ENCODE results near the gene LRRC8D. TPM values are rescaled to one million over a fixed set of nuclear protein-coding genes. Genes with fewer than 3 reads are reported as not detected.
A peak's percentile ranks its signal among the peaks of the same experiment; 100 is the strongest.

The LRRC8D gene
- total and polyA plus RNA-seq, 9 of the 15 experiments (the other 6 are each of a cell fraction or from before 2014, with no cell fraction given) = 3.4 to 53.9 (median 15.9) TPM

DNA sequence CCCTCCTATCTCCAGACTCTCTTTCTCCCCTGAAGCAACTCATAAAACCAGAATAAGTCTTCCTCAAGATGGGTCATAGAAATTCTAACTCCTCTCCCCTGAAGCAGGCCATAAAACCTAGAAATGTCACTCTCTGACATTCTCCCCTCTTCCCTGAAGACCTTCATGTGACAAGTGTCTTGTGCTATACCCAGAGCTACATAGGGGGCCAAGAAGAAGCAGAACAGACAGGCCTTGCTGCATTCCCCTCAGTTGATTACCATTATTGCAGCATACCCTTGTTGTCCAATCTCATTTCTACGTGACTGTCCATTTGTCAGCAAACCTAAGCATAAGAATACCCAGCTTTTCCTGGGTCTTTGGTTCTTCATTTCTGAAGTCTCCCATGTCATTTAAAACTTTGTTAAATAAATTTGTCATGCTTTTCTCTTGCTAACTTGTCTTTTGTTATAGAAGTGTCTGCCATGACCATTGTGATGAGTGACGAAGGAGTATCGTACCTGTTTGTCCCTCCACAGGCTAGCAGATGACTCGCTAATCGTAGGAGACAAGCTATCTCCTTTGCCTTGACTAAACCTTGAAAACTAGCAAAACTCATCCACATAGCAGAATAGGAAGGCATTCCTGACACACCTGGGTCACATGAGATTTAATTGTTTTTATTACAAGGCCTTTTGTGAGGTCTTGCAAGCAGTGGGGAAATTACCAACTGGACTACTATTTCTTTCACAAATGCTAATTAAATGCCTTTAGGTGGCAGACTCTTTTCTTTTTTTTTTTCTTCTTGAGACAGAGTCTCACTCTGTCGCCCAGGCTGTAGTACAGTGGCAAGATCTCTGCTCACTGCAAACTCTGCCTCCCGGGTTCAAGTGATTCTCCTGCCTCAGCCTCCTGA, 134.7 kb downstream of the LRRC8D start:
- no peaks in the 10 kb centered on the region for H3K27me3 ChIP-seq (ENCODE audit: control insufficient read depth in 2 of 2, insufficient read depth in 2 of 2, low read length in 2 of 2)
- H3K79me2 ChIP-seq (ENCODE audit: control insufficient read depth, insufficient read depth, low read length) = no peaks in the 10 kb centered on the region
- H3K9me3 ChIP-seq (replicated peaks; ENCODE audit: control insufficient read depth, insufficient read depth, low read depth, low read length) = no peaks in the 10 kb centered on the region
- no peak overlapping the region; the same call in 1 of the 2 replicates for H3K4me2 ChIP-seq (ENCODE audit: insufficient read depth, low read length)
- H3K4me3 ChIP-seq = no peak overlapping the region
- H3K9me1 ChIP-seq (ENCODE audit: control insufficient read depth, insufficient read depth, low read length) = no peaks in the 10 kb centered on the region
- ChIA-PET CTCF (ENCODE audit: low intra/inter-chr PET ratio) (no interaction called here), POLR2A (interaction anchor here (1.3 kb wide), 1 partner anchor 11 kb away, joined by 3 read pairs; no protein-coding TSS in a partner anchor)
- H2AFZ ChIP-seq (ENCODE audit: low read depth, low read length) = peak overlapping the region; percentile 57
- in situ Hi-C loops (cut with MboI) = no loop called here
- no peak overlapping the region for H3K9ac ChIP-seq (ENCODE audit: insufficient read depth in 1 of 2, low read depth in 2 of 2, low read length in 2 of 2)
- intact Hi-C loops (cut with micrococcal nuclease) = no loop called here
- ATAC-seq = no peak
- BruUV-seq (replicated peaks) = no TSS peak
- TF ChIP-seq, protein P1, sequence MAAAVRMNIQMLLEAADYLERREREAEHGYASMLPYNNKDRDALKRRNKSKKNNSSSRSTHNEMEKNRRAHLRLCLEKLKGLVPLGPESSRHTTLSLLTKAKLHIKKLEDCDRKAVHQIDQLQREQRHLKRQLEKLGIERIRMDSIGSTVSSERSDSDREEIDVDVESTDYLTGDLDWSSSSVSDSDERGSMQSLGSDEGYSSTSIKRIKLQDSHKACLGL (CRISPR knock-in tag; IDR thresholded peaks at IDR 0.05; ENCODE audit: borderline replicate concordance, poor library complexity, severe bottlenecking) = no peak
- no peak for TF ChIP-seq YY1 (IDR thresholded peaks at IDR 0.05; ENCODE audit: borderline replicate concordance in 1 of 3, control insufficient read depth in 1 of 3, extremely low read depth in 1 of 3, insufficient read depth in 3 of 3, insufficient read length in 1 of 3, insufficient replicate concordance in 2 of 3, low read depth in 1 of 3, low read length in 2 of 3)
- TF ChIP-seq SMARCE1 (IDR thresholded peaks at IDR 0.05) = no peak
- no peaks in the 10 kb centered on the region for H4K20me1 ChIP-seq (replicated peaks; ENCODE audit: control insufficient read depth, insufficient read depth, low read length)
- H3K36me3 ChIP-seq (ENCODE audit: control insufficient read depth, insufficient read depth, low read length) = no peaks in the 10 kb centered on the region
- FAIRE-seq = peak; percentile 15
- peaks cover 8 to 48% of the 10 kb centered on the region in 2 experiments; a peak in 4 of 5 replicates for H3K4me1 ChIP-seq (replicated peaks in 1 of 2; ENCODE audit: control insufficient read depth in 2 of 2, insufficient read depth in 2 of 2, low read length in 2 of 2)
- WGBS (ENCODE audit: insufficient coverage, low coverage, missing lambda C conversion rate) = 79% methylated on average over 7 of the region's 7 CpGs
- H3K27ac ChIP-seq (ENCODE audit: extremely low read depth, low read depth, low read length) = no peak overlapping the region
- DNase-seq (ENCODE audit: extremely low read depth in 1 of 4, low spot score in 3 of 4) = no peak
